Glutamatergic neuron (in vitro differentiated cells): ENCODE data around the gene TRPM8. TPM values are rescaled to one million over a fixed set of nuclear protein-coding genes. Genes with fewer than 3 reads are reported as not detected.
"Not testable (repeated sequence)": the region's sequence is repeated elsewhere in the genome, so short reads cannot be mapped to it uniquely, and the experiment has no call there.

Source experiments
- DNase-seq: peaks from one replicate; pipeline ENCODE4 v3.0.0; 2022
- H3K27ac Mint-ChIP-seq: one replicate; pipeline ENCODE4 v1.8.0; 2020; ENCODE audit warnings: mild to moderate bottlenecking, mixed read lengths, inconsistent platforms; ENCODE audit not compliant: unreplicated experiment
- H3K27me3 Mint-ChIP-seq: one replicate; pipeline ENCODE4 v1.8.0; 2020; ENCODE audit warnings: mild to moderate bottlenecking, moderate library complexity, mixed read lengths, inconsistent platforms; ENCODE audit not compliant: unreplicated experiment
- H3K36me3 Mint-ChIP-seq: one replicate; pipeline ENCODE4 v1.8.0; 2020; ENCODE audit warnings: mild to moderate bottlenecking, mixed read lengths, inconsistent platforms; ENCODE audit not compliant: unreplicated experiment
- H3K4me1 Mint-ChIP-seq: one replicate; pipeline ENCODE4 v1.8.0; 2020; ENCODE audit warnings: mild to moderate bottlenecking, low read depth, mixed read lengths, inconsistent platforms; ENCODE audit not compliant: unreplicated experiment
- H3K4me3 Mint-ChIP-seq: one replicate; pipeline ENCODE4 v1.8.0; 2020; ENCODE audit warnings: mild to moderate bottlenecking, mixed read lengths, inconsistent platforms; ENCODE audit not compliant: unreplicated experiment
- H3K9me3 Mint-ChIP-seq: one replicate; pipeline ENCODE4 v1.8.0; 2020; ENCODE audit warnings: mild to moderate bottlenecking, moderate library complexity, mixed read lengths, inconsistent platforms; ENCODE audit not compliant: unreplicated experiment
- CTCF ChIP-seq: fragments of 200-600 bp; sonication (generic); IDR thresholded peaks from one replicate; pipeline ENCODE4 v1.5.0; 2021; ENCODE audit not compliant: partially characterized antibody, unreplicated experiment
- long read RNA-seq: library from polyadenylated mRNA; unstranded; transcript quantifications from one replicate; pipeline ENCODE4 v2.0.0, GENCODE V29; 2020; ENCODE audit not compliant: unreplicated experiment
- total RNA-seq: library from RNA; stranded (reverse); fragmentation: NEBNext Ultra II Directional; extraction: Animal tissue kit (Norgen Biotek cat#: 25700); gene quantifications from one replicate; pipeline ENCODE4 v1.2.1, GENCODE V29; 2021; ENCODE audit not compliant: unreplicated experiment

Gene TRPM8
- not detected for total RNA-seq
- long read RNA-seq = 0 reads

DNA sequence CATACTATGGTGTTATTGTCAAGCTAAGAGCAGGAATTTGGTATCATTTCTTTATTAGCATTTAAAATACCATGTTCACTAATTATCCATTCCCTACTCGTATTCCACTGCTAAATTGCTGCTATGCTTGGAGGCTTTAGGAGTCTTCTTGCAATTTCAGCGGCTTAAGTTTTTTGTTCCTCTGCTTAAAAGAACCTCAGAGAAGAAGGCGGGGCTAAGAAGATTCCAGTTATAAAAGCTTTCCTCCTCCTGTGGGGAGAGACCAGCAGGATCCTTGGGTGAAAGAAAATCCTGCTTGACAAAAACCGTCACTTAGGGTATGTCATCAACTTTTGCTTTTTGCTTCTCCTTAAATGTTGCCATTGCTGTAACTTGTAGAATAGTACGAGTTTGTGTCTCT lies at the start of gene TRPM8:
TRPM8 (plus strand) TSS at position 258 of the 400 bp plus-strand sequence. CDS start 9,165 bp downstream, outside the sequence.
- H3K36me3 Mint-ChIP-seq = no peaks in the 10 kb centered on the region
- H3K27ac Mint-ChIP-seq = no peak within 1 kb of the TSS
- no peaks in the 10 kb centered on the region for H3K4me1 Mint-ChIP-seq
- no peak for DNase-seq
- H3K4me3 Mint-ChIP-seq = no peak within 1 kb of the TSS
- H3K27me3 Mint-ChIP-seq = no peaks in the 10 kb centered on the region
- peaks cover 3% of the 10 kb centered on the region for H3K9me3 Mint-ChIP-seq
- TF ChIP-seq CTCF = no peak

DNA sequence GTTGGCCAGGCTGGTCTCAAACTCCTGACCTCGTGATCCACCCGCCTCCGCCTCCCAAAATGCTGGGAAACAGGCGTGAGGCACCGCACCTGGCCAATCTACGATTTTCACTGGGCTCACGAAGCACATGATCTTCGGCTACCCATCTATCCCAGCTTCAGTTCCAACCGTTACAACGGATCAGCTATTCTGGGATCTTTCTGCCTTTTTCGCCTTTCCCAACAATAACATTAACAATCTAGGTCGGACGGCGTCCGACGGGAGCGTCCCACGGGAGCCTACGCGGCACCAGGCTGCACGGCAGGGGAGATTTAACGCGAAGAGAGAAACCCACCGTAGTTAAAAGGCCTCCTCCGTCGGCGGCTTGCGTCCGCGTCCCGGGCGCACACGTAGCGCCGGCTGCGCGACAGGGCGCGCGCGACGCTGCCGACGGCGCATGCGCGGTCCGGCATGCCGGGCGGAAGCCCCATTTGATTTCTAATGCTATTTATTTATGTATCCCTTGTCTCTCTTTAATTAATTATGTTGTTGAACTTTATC lies 49.1 kb upstream of the TRPM8 start, which contains the start of gene MSL3B:
MSL3B (minus strand) TSS at position 394 of the 540 bp plus-strand sequence.
- Mint-ChIP-seq H3K4me1 (no peaks in the 10 kb centered on the region), H3K9me3 (peaks cover 3% of the 10 kb centered on the region), H3K27me3 (peaks cover 8% of the 10 kb centered on the region), H3K36me3 (peaks cover 27% of the 10 kb centered on the region), H3K27ac (peak within 1 kb of the TSS; percentile 97), H3K4me3 (peak within 1 kb of the TSS; percentile 98)
- DNase-seq = peak; percentile 63
- TF ChIP-seq CTCF = no peak

DNA sequence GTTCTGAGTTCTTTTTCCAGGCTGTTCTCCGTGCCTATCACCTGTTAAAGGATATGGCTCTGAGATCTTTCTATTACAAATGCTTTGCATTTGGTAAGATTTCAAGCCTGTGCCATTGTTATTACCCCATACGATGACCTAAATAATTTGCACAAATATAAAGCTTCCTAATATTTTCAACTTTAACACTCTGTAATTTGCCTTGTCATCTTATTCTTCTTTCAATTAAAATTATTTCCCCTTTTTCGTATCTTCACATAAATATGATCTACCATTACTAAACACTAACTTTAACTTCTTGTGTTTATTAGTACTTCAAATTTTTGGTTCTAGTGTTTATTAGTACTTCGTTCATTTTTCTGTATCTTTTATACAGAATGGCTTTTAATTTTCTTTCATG lies 45.7 kb upstream of the TRPM8 start:
- Mint-ChIP-seq H3K27ac (no peak overlapping the region), H3K9me3 (peaks cover 3% of the 10 kb centered on the region), H3K27me3 (peaks cover 11% of the 10 kb centered on the region), H3K36me3 (peaks cover 27% of the 10 kb centered on the region), H3K4me1 (no peaks in the 10 kb centered on the region), H3K4me3 (no peak overlapping the region)
- no peak for DNase-seq
- TF ChIP-seq CTCF = no peak

- H3K9me3 Mint-ChIP-seq, H3K27ac Mint-ChIP-seq, DNase-seq, H3K4me3 Mint-ChIP-seq, H3K4me1 Mint-ChIP-seq: not testable (repeated sequence)
- Mint-ChIP-seq H3K36me3 (peaks cover 21% of the 10 kb centered on the region), H3K27me3 (peaks cover 11% of the 10 kb centered on the region)
Observed at GRCh38 chr2:233872125-233872524, 45.0 kb upstream of the TRPM8 start.

- no peak for TF ChIP-seq CTCF
- Mint-ChIP-seq H3K27me3 (no peaks in the 10 kb centered on the region), H3K36me3 (peaks cover 6% of the 10 kb centered on the region), H3K27ac (no peak overlapping the region), H3K9me3 (no peaks in the 10 kb centered on the region), H3K4me3 (no peak overlapping the region), H3K4me1 (no peaks in the 10 kb centered on the region)
- no peak for DNase-seq
Observed at GRCh38 chr2:233882353-233882752, 34.8 kb upstream of the TRPM8 start.

DNA sequence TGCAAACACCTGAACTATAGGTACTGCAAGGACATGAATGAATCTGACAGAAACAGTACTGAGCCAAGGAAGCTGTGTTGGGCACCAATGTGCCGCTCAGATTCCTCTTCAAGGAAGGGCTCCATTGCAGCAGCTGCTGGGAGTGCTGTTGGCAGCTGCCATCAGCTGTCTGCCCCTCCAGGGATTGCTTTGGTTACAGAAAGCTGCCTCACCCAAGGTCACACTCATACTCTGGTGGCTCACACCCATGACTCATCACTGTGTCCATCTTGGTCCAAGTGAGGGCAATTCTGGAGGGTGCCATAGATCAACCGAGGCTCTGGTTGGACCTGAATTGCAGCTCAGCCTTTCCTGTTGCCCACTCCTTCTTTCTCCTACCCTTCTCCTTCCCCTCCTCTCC lies 24.4 kb upstream of the TRPM8 start:
- no peak for TF ChIP-seq CTCF
- Mint-ChIP-seq H3K27ac (no peak overlapping the region), H3K36me3 (no peaks in the 10 kb centered on the region), H3K4me3 (no peak overlapping the region), H3K27me3 (no peaks in the 10 kb centered on the region), H3K9me3 (no peaks in the 10 kb centered on the region), H3K4me1 (no peaks in the 10 kb centered on the region)
- DNase-seq = peak; percentile 37

DNA sequence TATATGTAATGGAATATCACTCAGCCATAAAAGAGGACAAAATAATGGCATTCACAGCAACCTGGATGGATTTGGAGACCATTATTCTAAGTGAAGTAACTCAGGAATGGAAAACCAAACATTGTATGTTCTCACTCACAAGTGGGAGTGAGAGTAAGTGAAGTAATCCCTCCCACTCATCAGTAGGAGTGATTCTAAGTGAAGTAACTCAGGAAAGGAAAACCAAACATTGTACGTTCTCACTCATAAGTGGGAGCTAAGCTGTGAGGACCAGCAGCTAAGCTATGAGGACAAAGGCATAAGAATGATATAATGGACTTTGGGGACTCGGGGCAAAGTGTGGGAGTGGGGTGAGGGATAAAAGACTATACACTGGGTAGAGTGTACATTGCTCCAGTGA lies 20.9 kb upstream of the TRPM8 start:
- H3K36me3 Mint-ChIP-seq, H3K9me3 Mint-ChIP-seq, H3K4me3 Mint-ChIP-seq, H3K27me3 Mint-ChIP-seq, DNase-seq, H3K4me1 Mint-ChIP-seq, H3K27ac Mint-ChIP-seq: not testable (repeated sequence)
